ENCODE measurements around the gene ODAD4.

ODAD4 gene

DNA sequence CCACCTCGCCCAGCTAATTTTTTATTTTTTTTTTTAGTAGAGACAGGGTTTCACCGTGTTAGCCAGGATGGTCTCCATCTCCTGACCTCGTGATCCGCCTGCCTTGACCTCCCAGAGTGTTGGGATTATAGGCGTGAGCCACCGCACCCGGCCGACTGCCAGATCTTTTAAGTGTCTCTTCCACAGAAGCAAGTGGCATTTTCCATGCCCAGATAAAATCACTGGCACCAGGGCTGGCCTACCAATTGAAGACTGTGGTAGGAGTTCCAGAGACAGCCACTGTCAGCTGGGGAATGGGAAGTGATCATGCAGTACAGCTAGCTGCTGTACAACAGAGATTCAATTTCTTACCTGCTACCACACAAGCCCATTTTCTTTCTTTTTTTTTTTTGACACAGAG is 54.0 kb downstream of the ODAD4 start:
- H3K36me3 ChIP-seq (ENCODE audit: insufficient read depth, insufficient read length, low read length) = peaks cover 95% of the 10 kb centered on the region
- no peaks in the 10 kb centered on the region for H3K27me3 ChIP-seq (ENCODE audit: insufficient read depth, insufficient read length)
- no peak overlapping the region for H3K9ac ChIP-seq (ENCODE audit: insufficient read length, low read depth)
- DNase-seq (ENCODE audit: low read depth, low spot score) = no peak
- no peak for TF ChIP-seq SUZ12 (IDR thresholded peaks at IDR 0.05; ENCODE audit: extremely low read depth, insufficient read depth, insufficient read length)
- H3K9me3 ChIP-seq (ENCODE audit: insufficient read depth, low read length) = no peaks in the 10 kb centered on the region
- H3K4me3 ChIP-seq (ENCODE audit: insufficient read length, low read depth) = no peak overlapping the region
- no peaks in the 10 kb centered on the region for H3K4me1 ChIP-seq (ENCODE audit: insufficient read depth, insufficient read length)

DNA sequence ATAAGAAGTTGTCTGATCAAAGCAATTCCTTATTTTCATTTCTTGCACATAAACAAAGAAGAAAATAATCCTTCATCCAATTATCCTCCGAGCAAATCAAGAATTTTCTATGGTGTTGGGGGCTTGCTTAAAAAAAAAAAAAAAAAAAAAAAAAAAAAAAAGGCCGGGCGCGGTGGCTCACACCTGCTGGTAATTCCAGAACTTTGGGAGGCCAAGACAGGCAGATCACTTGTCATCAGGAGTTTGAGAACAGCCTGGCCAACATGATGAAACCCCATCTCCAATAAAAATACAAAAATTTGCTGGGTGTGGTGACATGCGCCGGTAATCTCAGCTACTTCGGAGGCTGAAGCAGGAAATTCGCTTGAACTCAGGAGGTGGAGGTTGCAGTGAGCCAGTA is 55.5 kb downstream of the ODAD4 start:
- H3K9ac ChIP-seq (ENCODE audit: insufficient read length, low read depth) = no peak overlapping the region
- H3K9me3 ChIP-seq (ENCODE audit: insufficient read depth, low read length) = no peaks in the 10 kb centered on the region
- TF ChIP-seq YY1 (IDR thresholded peaks at IDR 0.05; ENCODE audit: insufficient read depth, insufficient read length) = no peak
- TF ChIP-seq SUZ12 (IDR thresholded peaks at IDR 0.05; ENCODE audit: extremely low read depth, insufficient read depth, insufficient read length) = no peak
- TF ChIP-seq ZNF274 (IDR thresholded peaks at IDR 0.05; ENCODE audit: low read depth, low read length) = no peak
- H3K4me1 ChIP-seq (ENCODE audit: insufficient read depth, insufficient read length) = no peaks in the 10 kb centered on the region
- no peaks in the 10 kb centered on the region for H3K27me3 ChIP-seq (ENCODE audit: insufficient read depth, insufficient read length)
- DNase-seq (ENCODE audit: low read depth, low spot score) = no peak
- no peak overlapping the region for H3K4me3 ChIP-seq (ENCODE audit: insufficient read length, low read depth)
- H3K36me3 ChIP-seq (ENCODE audit: insufficient read depth, insufficient read length, low read length) = peaks cover 97% of the 10 kb centered on the region

DNA sequence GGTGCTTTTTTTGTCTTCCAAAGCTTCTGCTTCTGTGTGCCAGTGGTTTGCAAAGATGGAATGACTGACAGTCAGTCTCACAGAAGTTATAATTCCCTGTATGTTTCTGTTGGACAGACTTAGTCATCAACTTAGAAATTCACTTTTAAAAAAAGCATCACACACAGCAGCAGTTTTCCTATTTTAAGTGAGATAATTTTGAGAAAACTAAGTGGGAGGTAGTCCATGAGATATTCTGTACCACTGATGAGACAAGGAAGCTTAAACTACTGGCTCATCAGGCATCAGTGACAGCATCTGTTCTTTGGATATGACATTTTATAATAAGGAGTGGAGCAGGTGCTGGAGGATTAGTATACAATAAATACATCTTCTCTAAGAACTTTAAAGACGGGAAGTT is 56.2 kb downstream of the ODAD4 start:
- no peak for TF ChIP-seq SUZ12 (IDR thresholded peaks at IDR 0.05; ENCODE audit: extremely low read depth, insufficient read depth, insufficient read length)
- no peak for TF ChIP-seq YY1 (IDR thresholded peaks at IDR 0.05; ENCODE audit: insufficient read depth, insufficient read length)
- TF ChIP-seq ZNF274 (IDR thresholded peaks at IDR 0.05; ENCODE audit: low read depth, low read length) = no peak
- DNase-seq (ENCODE audit: low read depth, low spot score) = no peak
- no peaks in the 10 kb centered on the region for H3K4me1 ChIP-seq (ENCODE audit: insufficient read depth, insufficient read length)
- peaks cover 97% of the 10 kb centered on the region for H3K36me3 ChIP-seq (ENCODE audit: insufficient read depth, insufficient read length, low read length)
- H3K4me3 ChIP-seq (ENCODE audit: insufficient read length, low read depth) = no peak overlapping the region
- no peaks in the 10 kb centered on the region for H3K27me3 ChIP-seq (ENCODE audit: insufficient read depth, insufficient read length)
- no peaks in the 10 kb centered on the region for H3K9me3 ChIP-seq (ENCODE audit: insufficient read depth, low read length)
- no peak overlapping the region for H3K9ac ChIP-seq (ENCODE audit: insufficient read length, low read depth)

DNA sequence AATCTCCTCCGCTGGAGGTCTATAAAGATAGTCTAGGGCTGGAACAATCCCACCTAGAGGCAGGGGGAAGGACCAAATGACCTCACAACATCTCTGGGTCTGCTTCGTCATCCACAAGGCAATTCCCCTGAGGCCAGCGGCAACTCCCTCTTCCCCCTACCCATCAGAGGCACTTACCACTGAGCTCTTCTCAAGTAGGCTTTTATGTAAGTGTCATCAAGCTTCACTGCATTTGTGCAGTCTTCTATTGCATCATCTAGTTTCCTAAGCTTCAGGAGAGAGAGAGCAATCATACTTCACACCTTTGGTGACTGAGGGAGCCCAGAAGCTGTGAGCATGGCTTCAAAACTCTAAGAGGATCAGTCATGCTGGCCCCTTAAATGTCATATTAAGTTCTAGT is 57.2 kb downstream of the ODAD4 start:
- no peaks in the 10 kb centered on the region for H3K9me3 ChIP-seq (ENCODE audit: insufficient read depth, low read length)
- H3K4me3 ChIP-seq (ENCODE audit: insufficient read length, low read depth) = no peak overlapping the region
- TF ChIP-seq SUZ12 (IDR thresholded peaks at IDR 0.05; ENCODE audit: extremely low read depth, insufficient read depth, insufficient read length) = no peak
- no peak for TF ChIP-seq ZNF274 (IDR thresholded peaks at IDR 0.05; ENCODE audit: low read depth, low read length)
- no peak for TF ChIP-seq YY1 (IDR thresholded peaks at IDR 0.05; ENCODE audit: insufficient read depth, insufficient read length)
- H3K9ac ChIP-seq (ENCODE audit: insufficient read length, low read depth) = no peak overlapping the region
- no peak for DNase-seq (ENCODE audit: low read depth, low spot score)
- H3K4me1 ChIP-seq (ENCODE audit: insufficient read depth, insufficient read length) = no peaks in the 10 kb centered on the region
- peaks cover 96% of the 10 kb centered on the region for H3K36me3 ChIP-seq (ENCODE audit: insufficient read depth, insufficient read length, low read length)
- no peaks in the 10 kb centered on the region for H3K27me3 ChIP-seq (ENCODE audit: insufficient read depth, insufficient read length)

DNA sequence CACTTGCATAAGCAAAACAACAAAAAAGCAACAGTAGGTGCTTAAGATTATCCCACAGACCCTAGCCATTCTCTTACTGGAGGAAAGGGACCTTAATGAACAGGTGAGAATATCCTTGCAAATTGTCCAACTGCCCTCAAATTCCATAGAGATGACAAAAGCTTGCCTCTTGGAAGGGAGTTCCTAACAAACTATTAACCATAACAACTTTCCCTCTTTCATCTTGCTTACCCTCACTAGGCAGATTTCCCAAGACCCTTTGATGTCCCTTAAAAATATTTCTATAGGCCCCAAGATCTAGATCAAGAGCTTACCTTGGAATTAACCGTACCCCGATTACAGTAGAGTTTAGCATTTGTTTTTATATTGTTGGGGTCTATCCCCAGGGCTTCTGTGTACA is 58.0 kb downstream of the ODAD4 start:
- Histone ChIP-seq H3K36me3 (ENCODE audit: insufficient read depth, insufficient read length, low read length) (peaks cover 94% of the 10 kb centered on the region), H3K9ac (ENCODE audit: insufficient read length, low read depth) (no peak overlapping the region), H3K9me3 (ENCODE audit: insufficient read depth, low read length) (no peaks in the 10 kb centered on the region), H3K27me3 (ENCODE audit: insufficient read depth, insufficient read length) (no peaks in the 10 kb centered on the region), H3K4me3 (ENCODE audit: insufficient read length, low read depth) (no peak overlapping the region), H3K4me1 (ENCODE audit: insufficient read depth, insufficient read length) (no peaks in the 10 kb centered on the region)
- TF ChIP-seq SUZ12 (IDR thresholded peaks at IDR 0.05; ENCODE audit: extremely low read depth, insufficient read depth, insufficient read length) (no peak), YY1 (IDR thresholded peaks at IDR 0.05; ENCODE audit: insufficient read depth, insufficient read length) (no peak), ZNF274 (IDR thresholded peaks at IDR 0.05; ENCODE audit: low read depth, low read length) (no peak)
- DNase-seq (ENCODE audit: low read depth, low spot score) = no peak

DNA sequence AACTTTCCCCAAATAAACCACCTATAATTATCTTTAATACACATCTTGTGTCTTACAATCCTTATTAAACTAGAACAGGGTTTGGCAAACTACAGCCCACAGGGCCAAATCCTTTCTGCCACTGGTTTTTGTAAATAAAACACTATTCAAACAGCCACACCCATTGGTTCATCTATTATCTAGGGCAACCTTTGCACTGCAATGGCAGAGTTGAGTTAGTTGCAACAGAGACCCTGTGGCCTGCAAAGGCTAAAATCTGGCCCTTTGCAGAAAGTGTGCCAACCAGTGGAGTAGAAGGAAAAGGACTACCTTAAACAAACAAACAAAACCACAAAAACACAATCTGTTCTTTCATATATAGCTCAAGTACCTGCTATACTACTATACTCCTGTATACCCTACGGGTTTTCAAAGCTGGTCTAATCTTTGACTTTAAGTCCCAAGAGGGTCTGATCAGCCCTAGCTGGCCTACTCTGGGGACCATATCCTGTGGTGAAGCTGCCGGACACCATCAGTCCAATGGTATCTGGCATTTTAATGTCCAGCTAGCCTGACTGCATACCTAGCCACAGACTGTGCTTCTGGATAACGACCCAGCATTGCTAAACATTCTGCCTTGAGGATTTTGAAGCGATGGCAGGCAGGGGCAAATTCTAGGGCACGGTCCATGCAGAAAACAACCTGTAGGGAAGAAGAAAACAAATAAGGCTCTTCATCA is 59.4 kb downstream of the ODAD4 start:
- Histone ChIP-seq H3K9me3 (ENCODE audit: insufficient read depth, low read length) (no peaks in the 10 kb centered on the region), H3K27me3 (ENCODE audit: insufficient read depth, insufficient read length) (no peaks in the 10 kb centered on the region), H3K4me3 (ENCODE audit: insufficient read length, low read depth) (no peak overlapping the region), H3K9ac (ENCODE audit: insufficient read length, low read depth) (no peak overlapping the region), H3K4me1 (ENCODE audit: insufficient read depth, insufficient read length) (no peaks in the 10 kb centered on the region), H3K36me3 (ENCODE audit: insufficient read depth, insufficient read length, low read length) (peaks cover 92% of the 10 kb centered on the region)
- TF ChIP-seq YY1 (IDR thresholded peaks at IDR 0.05; ENCODE audit: insufficient read depth, insufficient read length) (no peak), ZNF274 (IDR thresholded peaks at IDR 0.05; ENCODE audit: low read depth, low read length) (no peak), SUZ12 (IDR thresholded peaks at IDR 0.05; ENCODE audit: extremely low read depth, insufficient read depth, insufficient read length) (no peak)
- DNase-seq (ENCODE audit: low read depth, low spot score) = no peak

DNA sequence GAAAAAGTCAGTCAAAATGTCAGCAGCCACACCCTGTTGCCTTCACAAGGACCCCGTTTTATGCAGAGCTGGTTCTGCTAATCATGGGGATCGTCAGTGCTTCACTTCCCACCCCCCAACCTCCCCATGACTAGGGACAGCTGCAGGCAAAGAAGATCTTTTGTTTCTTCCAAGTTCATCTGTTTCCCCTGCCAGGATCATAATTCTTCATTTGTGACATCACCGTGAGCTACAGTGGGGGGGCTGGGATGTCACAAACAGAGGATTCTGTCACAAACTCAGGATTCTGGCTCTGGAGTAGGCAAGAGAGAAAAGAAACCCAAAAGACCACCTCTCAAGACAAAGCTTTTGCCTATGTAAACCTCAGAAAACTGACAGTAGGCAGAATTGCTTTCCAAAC is 62.2 kb downstream of the ODAD4 start:
- no peak for TF ChIP-seq ZNF274 (IDR thresholded peaks at IDR 0.05; ENCODE audit: low read depth, low read length)
- no peak for TF ChIP-seq YY1 (IDR thresholded peaks at IDR 0.05; ENCODE audit: insufficient read depth, insufficient read length)
- TF ChIP-seq SUZ12 (IDR thresholded peaks at IDR 0.05; ENCODE audit: extremely low read depth, insufficient read depth, insufficient read length) = no peak
- Histone ChIP-seq H3K9me3 (ENCODE audit: insufficient read depth, low read length) (no peaks in the 10 kb centered on the region), H3K4me1 (ENCODE audit: insufficient read depth, insufficient read length) (no peaks in the 10 kb centered on the region), H3K27me3 (ENCODE audit: insufficient read depth, insufficient read length) (no peaks in the 10 kb centered on the region), H3K4me3 (ENCODE audit: insufficient read length, low read depth) (no peak overlapping the region), H3K36me3 (ENCODE audit: insufficient read depth, insufficient read length, low read length) (peaks cover 92% of the 10 kb centered on the region), H3K9ac (ENCODE audit: insufficient read length, low read depth) (no peak overlapping the region)
- DNase-seq (ENCODE audit: low read depth, low spot score) = no peak

Measured in NT2/D1 (cell line).